Smooth muscle cell (in vitro differentiated cells): ENCODE results near the gene EPS8L2. TPM values are rescaled to one million over a fixed set of nuclear protein-coding genes. Genes with fewer than 3 reads are reported as not detected.

Source experiments
- DNase-seq: peaks from one replicate; lab custom pipeline; 2025; ENCODE audit not compliant: unreplicated experiment; lab: John Stamatoyannopoulos, UW
- H2AFZ ChIP-seq: fragments of 200-600 bp; sonication (generic); 2 replicates; pipeline ENCODE4 v1.6.0; 2016; ENCODE audit warnings: antibody characterized with exemption, low read depth, mild to moderate bottlenecking
- H3F3A ChIP-seq: fragments of 200-600 bp; sonication (generic); 2 replicates; pipeline ENCODE4 v1.6.0; 2017; ENCODE audit warnings: antibody characterized with exemption, low read depth
- H3K27ac ChIP-seq: fragments of 200-600 bp; sonication (generic); 2 replicates; pipeline ENCODE4 v1.5.1; 2016; ENCODE audit warnings: low read depth, mild to moderate bottlenecking
- H3K27me3 ChIP-seq: fragments of 200-600 bp; sonication (generic); 2 replicates; pipeline ENCODE4 v1.6.1; 2016; ENCODE audit warnings: low read depth, mild to moderate bottlenecking
- H3K36me3 ChIP-seq: fragments of 200-600 bp; sonication (generic); 2 replicates; pipeline ENCODE4 v1.5.1; 2016; ENCODE audit warnings: low read depth
- H3K4me1 ChIP-seq: fragments of 200-600 bp; sonication (generic); 2 replicates; pipeline ENCODE4 v1.5.1; 2016; ENCODE audit warnings: low read depth
- H3K4me2 ChIP-seq: fragments of 200-600 bp; sonication (generic); 2 replicates; pipeline ENCODE4 v1.6.0; 2016; ENCODE audit warnings: mild to moderate bottlenecking
- H3K4me3 ChIP-seq: fragments of 200-600 bp; sonication (generic); 2 replicates; pipeline ENCODE4 v1.5.1; 2016; ENCODE audit warnings: mild to moderate bottlenecking
- H3K79me2 ChIP-seq: fragments of 200-600 bp; sonication (generic); 2 replicates; pipeline ENCODE4 v1.6.0; 2016; ENCODE audit warnings: low read depth, mild to moderate bottlenecking
- H3K9ac ChIP-seq: fragments of 200-600 bp; sonication (generic); 2 replicates; pipeline ENCODE4 v1.6.0; 2016; ENCODE audit warnings: low read depth
- H3K9me3 ChIP-seq: fragments of 200-600 bp; sonication (generic); replicated peaks from 2 replicates; pipeline ENCODE4 v1.5.1; 2016; ENCODE audit warnings: low read depth
- H4K20me1 ChIP-seq: fragments of 200-600 bp; sonication (generic); 2 replicates; pipeline ENCODE4 v1.6.0; 2016; ENCODE audit warnings: low read depth
- CTCF ChIP-seq: fragments of 200-600 bp; sonication (generic); IDR thresholded peaks from 2 replicates; pipeline ENCODE4 v1.5.1; 2017; ENCODE audit warnings: borderline replicate concordance, mild to moderate bottlenecking, antibody characterized with exemption; ENCODE audit not compliant: insufficient read depth, poor library complexity, severe bottlenecking
- WGBS: methylation state at CpG from one replicate; pipeline ENCODE4 v1.1.7; 2016; ENCODE audit warnings: low lambda C conversion rate; 5-methylcytosine and 5-hydroxymethylcytosine counted together
- polyA plus RNA-seq: library from polyadenylated mRNA; unstranded; fragments of >200 nt; fragmentation: Nextera tagmentation; extraction: Ambion mirVana; gene quantifications from 2 replicates; pipeline ENCODE4 v1.2.1, GENCODE V29; 2016
- total RNA-seq: library from RNA; depleted of rRNA; stranded (reverse); fragments of >200 nt; gene quantifications from 2 replicates; pipeline ENCODE4 v1.2.3, GENCODE V29; 2014

EPS8L2 gene
- total and polyA plus RNA-seq, 2 experiments from 2014 or later: 37.7 to 47.9 TPM

- H3K4me1 ChIP-seq: peaks cover 12% of the 10 kb centered on the region
- no peak overlapping the region for H3K27ac ChIP-seq
- peak overlapping the region; percentile 74 for H3K4me3 ChIP-seq
- H3K4me2 ChIP-seq: peak overlapping the region; percentile 89
- H3K9me3 ChIP-seq: no peaks in the 10 kb centered on the region
- H4K20me1 ChIP-seq: peaks cover 58% of the 10 kb centered on the region
- no peaks in the 10 kb centered on the region for H3F3A ChIP-seq
- WGBS: 84% methylated on average over 27 of the region's 27 CpGs
- H3K9ac ChIP-seq: no peak overlapping the region
- no peaks in the 10 kb centered on the region for H3K36me3 ChIP-seq
- H3K27me3 ChIP-seq: no peaks in the 10 kb centered on the region
- H3K79me2 ChIP-seq: peaks cover 5% of the 10 kb centered on the region
- H2AFZ ChIP-seq: no peak overlapping the region
- no peak for DNase-seq
- no peak for TF ChIP-seq CTCF
Measured at GRCh38 chr11:704781-705645, 1.0 kb upstream of the EPS8L2 start.

- H3K9me3 ChIP-seq: no peaks in the 10 kb centered on the region
- no peak for DNase-seq
- 7% methylated on average over 19 of the region's 22 CpGs for WGBS
- peaks cover 12% of the 10 kb centered on the region for H3K4me1 ChIP-seq
- no peak overlapping the region for H2AFZ ChIP-seq
- no peaks in the 10 kb centered on the region for H3K79me2 ChIP-seq
- peak overlapping the region; percentile 74 for H3K4me3 ChIP-seq
- peak overlapping the region; percentile 89 for H3K4me2 ChIP-seq
- peak overlapping the region; percentile 44 for H3K9ac ChIP-seq
- TF ChIP-seq CTCF: no peak
- no peaks in the 10 kb centered on the region for H3F3A ChIP-seq
- H3K27me3 ChIP-seq: no peaks in the 10 kb centered on the region
- peaks cover 64% of the 10 kb centered on the region for H4K20me1 ChIP-seq
- H3K27ac ChIP-seq: peak overlapping the region; percentile 49
- no peaks in the 10 kb centered on the region for H3K36me3 ChIP-seq
Measured at GRCh38 chr11:706439-706956, 467 bp downstream of the EPS8L2 start.

GRCh38 chr11:706957-707816 is 1.2 kb downstream of the EPS8L2 start:
- no peak overlapping the region for H2AFZ ChIP-seq
- peaks cover 12% of the 10 kb centered on the region for H3K4me1 ChIP-seq
- peak overlapping the region; percentile 89 for H3K4me2 ChIP-seq
- H3K27me3 ChIP-seq: no peaks in the 10 kb centered on the region
- H3K36me3 ChIP-seq: no peaks in the 10 kb centered on the region
- no peak for DNase-seq
- 57% methylated on average over 19 of the region's 30 CpGs for WGBS
- peak; percentile 31 for TF ChIP-seq CTCF
- H4K20me1 ChIP-seq: peaks cover 60% of the 10 kb centered on the region
- peak overlapping the region; percentile 44 for H3K9ac ChIP-seq
- no peaks in the 10 kb centered on the region for H3K9me3 ChIP-seq
- H3K27ac ChIP-seq: peak overlapping the region; percentile 49
- H3K4me3 ChIP-seq: peak overlapping the region; percentile 74
- no peaks in the 10 kb centered on the region for H3K79me2 ChIP-seq
- no peaks in the 10 kb centered on the region for H3F3A ChIP-seq
